ENCODE data around the gene ATOH7. TPM values are rescaled to one million over a fixed set of nuclear protein-coding genes. Genes with fewer than 3 reads are reported as not detected.

ATOH7 gene
- total and polyA plus RNA-seq, 9 of the 15 experiments (the other 6 are each of a cell fraction or from before 2014, with no cell fraction given): not detected

- Histone ChIP-seq H3K4me2 (ENCODE audit: insufficient read depth, low read length) (no peak overlapping the region), H3K9me1 (ENCODE audit: control insufficient read depth, insufficient read depth, low read length) (no peaks in the 10 kb centered on the region), H3K27ac (ENCODE audit: extremely low read depth, low read depth, low read length) (no peak overlapping the region), H3K4me1 (replicated peaks in 1 of 2; ENCODE audit: control insufficient read depth in 2 of 2, insufficient read depth in 2 of 2, low read length in 2 of 2) (no peaks in the 10 kb centered on the region), H3K9ac (ENCODE audit: insufficient read depth in 1 of 2, low read depth in 2 of 2, low read length in 2 of 2) (no peak overlapping the region), H2AFZ (ENCODE audit: low read depth, low read length) (no peak overlapping the region), H3K36me3 (ENCODE audit: control insufficient read depth, insufficient read depth, low read length) (no peaks in the 10 kb centered on the region), H3K27me3 (ENCODE audit: control insufficient read depth in 2 of 2, insufficient read depth in 2 of 2, low read length in 2 of 2) (peaks cover 30 to 32% of the 10 kb centered on the region in 2 experiments), H3K4me3 (no peak overlapping the region), H3K79me2 (ENCODE audit: control insufficient read depth, insufficient read depth, low read length) (no peaks in the 10 kb centered on the region), H3K9me3 (replicated peaks; ENCODE audit: control insufficient read depth, insufficient read depth, low read depth, low read length) (no peaks in the 10 kb centered on the region), H4K20me1 (replicated peaks; ENCODE audit: control insufficient read depth, insufficient read depth, low read length) (0 out of 2 replicates have a peak, but pooled peaks cover 3% of the 10 kb centered on the region)
- peak; percentile 49 for FAIRE-seq
- peak in 3 of 4 experiments; percentile 25 to 62 (median 46) for DNase-seq (ENCODE audit: extremely low read depth in 1 of 4, low spot score in 3 of 4)
- ChIA-PET CTCF (ENCODE audit: low intra/inter-chr PET ratio) (interaction anchor here (1.4 to 1.5 kb wide), 2 partner anchors 420 to 542 kb away, joined by 6 to 9 read pairs; no protein-coding TSS in a partner anchor), POLR2A (no interaction called here)
- intact Hi-C loops (cut with micrococcal nuclease): loop anchor here (1.0 kb wide), 2 partner anchors 353 to 420 kb away; no protein-coding TSS in a partner anchor
- in situ Hi-C loops (cut with MboI): no loop called here
- WGBS (ENCODE audit: insufficient coverage, low coverage, missing lambda C conversion rate): 3% methylated on average over 10 of the region's 10 CpGs
- BruUV-seq (replicated peaks): no TSS peak
- ATAC-seq: peak; percentile 84
- TF ChIP-seq OTX1 (CRISPR knock-in tag; IDR thresholded peaks at IDR 0.05) (no peak), HDAC8 (tag; IDR thresholded peaks at IDR 0.05) (no peak), STAG1 (CRISPR knock-in tag; IDR thresholded peaks at IDR 0.05; ENCODE audit: borderline replicate concordance) (peak; percentile 54; the same call in 1 of the 2 replicates), REST (IDR thresholded peaks at IDR 0.05; ENCODE audit: borderline replicate concordance) (peak; percentile 65; the same call in 1 of the 2 replicates), REST (CRISPR knock-in tag; IDR thresholded peaks at IDR 0.05; ENCODE audit: low read depth) (no peak), ELK1 (CRISPR knock-in tag; IDR thresholded peaks at IDR 0.05) (no peak), ARID2 (IDR thresholded peaks at IDR 0.05) (0 out of 2 replicates have a peak, but pooled peaks have one; percentile 14), CTCF (IDR thresholded peaks at IDR 0.05 in 2 of 3, conservative IDR thresholded peaks at IDR 0.05 in 1 of 3; ENCODE audit: insufficient read depth in 2 of 3, low read depth in 1 of 3, low read length in 3 of 3) (peak; percentile 67 to 73 (median 70)), SMC3 (conservative IDR thresholded peaks at IDR 0.05; ENCODE audit: insufficient read depth, low read depth, low read length) (peak; percentile 64), SMAD4 (CRISPR knock-in tag; conservative IDR thresholded peaks at IDR 0.05) (no peak), FOS (IDR thresholded peaks at IDR 0.05; ENCODE audit: extremely low read depth, insufficient read length) (no peak)
Measured at GRCh38 chr10:68208424-68209042, 23.4 kb downstream of the ATOH7 start.

Measured in K562 (cell line).